ENCODE data around the gene SAMD4A.

DNA sequence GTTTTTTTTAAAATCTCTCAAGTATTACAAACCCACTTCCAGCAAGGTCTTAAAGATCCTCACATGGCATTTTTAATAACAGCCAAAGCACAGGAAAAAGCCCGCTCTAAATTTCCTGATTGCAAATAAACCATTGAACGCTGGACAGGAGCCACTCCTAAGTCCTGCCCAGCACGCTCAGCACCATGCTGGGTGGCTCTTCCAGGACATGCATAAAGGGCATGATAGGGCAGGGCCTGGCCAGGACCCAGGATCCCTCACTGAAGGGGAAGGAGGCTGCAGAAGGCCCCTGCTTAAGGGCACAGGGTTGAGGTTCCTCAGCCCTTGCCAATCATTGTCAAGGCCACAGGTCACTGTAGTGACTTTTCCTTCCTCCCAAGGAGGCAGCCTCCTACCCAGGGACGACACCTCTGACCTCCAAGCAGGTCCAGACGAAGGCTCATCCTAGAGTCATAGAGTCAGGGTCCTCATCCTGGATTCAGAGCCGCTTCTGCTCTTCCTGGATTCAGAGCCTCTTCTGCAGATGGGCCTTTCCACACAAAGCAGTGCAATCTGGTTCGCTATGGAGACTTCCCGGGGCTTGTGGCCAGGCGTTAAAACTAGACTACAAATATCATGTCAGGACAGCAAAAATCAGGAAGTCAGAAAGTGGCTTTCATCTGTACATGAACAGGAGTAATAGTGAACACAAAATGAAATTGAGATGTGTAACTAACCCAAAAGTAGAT is 211.9 kb downstream of the SAMD4A start:
- TF ChIP-seq CTCF (IDR thresholded peaks at IDR 0.05) (no peak), POLR2A (IDR thresholded peaks at IDR 0.05) (no peak)
